HG02943 (cell line): Measurements from ENCODE around the gene WFDC2.

Experiments
- ATAC-seq: cut with Tn5 transposase; IDR thresholded peaks from one replicate; pipeline ENCODE4 v1.9.1; 2021; ENCODE audit warnings: mild to moderate bottlenecking, low read depth, moderate library complexity; ENCODE audit not compliant: unreplicated experiment

The WFDC2 gene, protein sequence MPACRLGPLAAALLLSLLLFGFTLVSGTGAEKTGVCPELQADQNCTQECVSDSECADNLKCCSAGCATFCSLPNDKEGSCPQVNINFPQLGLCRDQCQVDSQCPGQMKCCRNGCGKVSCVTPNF

DNA sequence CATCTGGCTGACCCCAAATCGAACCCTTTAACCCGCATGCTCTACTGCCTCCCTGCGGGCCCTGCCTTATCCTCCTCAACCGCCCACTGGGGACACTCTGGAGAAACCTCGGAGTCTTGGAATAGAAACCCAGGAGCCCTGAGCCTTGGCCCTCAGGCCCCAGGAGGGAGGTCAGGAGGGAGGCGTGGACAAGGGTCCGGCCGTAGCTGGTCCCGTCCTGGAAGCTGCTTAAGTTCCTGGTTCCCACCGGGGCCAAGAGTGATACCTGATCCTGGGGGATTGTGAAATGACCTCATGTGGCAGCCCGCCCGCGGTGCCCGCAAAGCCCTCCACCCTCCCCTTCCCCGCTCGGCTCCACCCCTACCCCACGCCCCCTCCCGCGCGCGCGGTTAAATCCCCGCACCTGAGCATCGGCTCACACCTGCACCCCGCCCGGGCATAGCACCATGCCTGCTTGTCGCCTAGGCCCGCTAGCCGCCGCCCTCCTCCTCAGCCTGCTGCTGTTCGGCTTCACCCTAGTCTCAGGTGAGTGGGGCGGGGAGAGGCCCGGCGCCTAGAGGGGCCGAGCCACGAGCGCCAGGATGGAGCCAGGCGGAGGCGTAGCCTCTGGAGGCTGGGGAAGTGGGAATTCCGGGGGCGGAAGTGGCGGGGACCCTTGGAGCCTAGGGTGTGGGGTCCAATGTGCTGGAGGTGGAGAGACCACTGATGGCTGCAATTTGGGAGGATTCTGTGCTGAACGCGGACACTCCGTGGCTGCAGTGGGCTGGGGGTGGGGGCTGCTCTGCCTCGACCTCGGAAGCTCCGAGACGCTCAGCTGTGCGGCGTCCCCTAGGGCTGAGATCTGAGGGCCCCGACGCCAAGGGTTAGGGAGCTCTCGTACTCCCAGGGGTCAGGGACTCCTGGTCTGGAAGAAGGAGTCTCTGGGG lies at the start of gene WFDC2:
TSS of gene WFDC2 (plus strand) at position 418 of the 926 bp plus-strand sequence. CDS start at position 447, 29 bp downstream.
- ATAC-seq = no peak

- no peak for ATAC-seq
Measured at GRCh38 chr20:45420125-45420524, 49.4 kb upstream of the WFDC2 start.

DNA sequence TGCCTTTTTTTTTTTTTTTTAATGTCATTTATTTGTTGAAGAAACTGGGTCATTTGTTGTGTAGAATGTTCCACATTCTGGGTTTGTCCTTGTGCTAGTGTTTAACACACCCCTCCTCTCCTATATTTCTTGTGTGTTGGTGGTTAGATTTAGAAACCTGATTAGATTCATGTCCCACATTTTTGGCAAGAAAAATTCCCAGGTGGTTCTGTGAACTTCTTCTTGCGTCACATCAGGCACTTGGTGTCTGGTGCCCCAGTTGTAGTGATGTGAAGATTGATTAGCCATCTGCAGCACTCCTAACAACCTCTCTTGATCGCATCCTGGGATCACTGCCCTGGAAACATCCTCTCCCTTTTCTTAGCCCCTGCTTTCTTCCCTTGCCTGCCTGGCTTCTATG lies 45.9 kb upstream of the WFDC2 start:
- no peak for ATAC-seq

- ATAC-seq = no peak
Measured at GRCh38 chr20:45425561-45425960, 44.0 kb upstream of the WFDC2 start.

DNA sequence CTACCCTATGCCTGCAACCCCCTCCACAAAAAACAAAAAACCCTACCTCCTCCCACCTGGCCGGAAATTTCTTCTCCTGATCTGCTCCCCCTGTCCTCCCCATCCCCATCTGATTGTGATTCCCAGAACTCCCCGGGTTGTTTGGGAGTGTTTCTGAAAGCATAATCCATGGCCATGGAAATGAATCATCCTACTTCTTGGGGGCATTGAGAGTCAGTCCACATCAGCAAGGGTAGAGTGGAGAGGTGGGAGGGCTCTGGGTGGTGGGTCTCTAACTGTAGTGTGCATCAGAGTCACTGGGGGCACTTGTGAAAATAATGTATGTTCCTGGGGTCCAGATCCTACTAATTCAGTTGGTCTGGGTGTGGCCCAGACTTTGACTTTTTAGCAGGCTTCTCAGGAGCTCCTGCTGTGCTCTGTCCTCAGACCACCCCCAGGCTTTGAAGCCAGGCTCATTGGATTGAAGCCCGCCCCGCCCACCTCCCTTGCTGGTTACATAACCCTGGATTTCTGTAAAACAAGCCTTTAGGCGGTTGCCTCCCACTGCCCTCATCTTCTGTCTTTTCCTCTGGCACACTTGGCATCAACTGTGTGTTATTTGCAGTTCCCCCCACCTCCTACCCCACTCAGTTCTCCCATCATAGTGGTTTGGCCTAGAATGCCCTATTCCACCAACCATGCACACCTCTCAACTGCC lies 43.1 kb upstream of the WFDC2 start:
- no peak for ATAC-seq

DNA sequence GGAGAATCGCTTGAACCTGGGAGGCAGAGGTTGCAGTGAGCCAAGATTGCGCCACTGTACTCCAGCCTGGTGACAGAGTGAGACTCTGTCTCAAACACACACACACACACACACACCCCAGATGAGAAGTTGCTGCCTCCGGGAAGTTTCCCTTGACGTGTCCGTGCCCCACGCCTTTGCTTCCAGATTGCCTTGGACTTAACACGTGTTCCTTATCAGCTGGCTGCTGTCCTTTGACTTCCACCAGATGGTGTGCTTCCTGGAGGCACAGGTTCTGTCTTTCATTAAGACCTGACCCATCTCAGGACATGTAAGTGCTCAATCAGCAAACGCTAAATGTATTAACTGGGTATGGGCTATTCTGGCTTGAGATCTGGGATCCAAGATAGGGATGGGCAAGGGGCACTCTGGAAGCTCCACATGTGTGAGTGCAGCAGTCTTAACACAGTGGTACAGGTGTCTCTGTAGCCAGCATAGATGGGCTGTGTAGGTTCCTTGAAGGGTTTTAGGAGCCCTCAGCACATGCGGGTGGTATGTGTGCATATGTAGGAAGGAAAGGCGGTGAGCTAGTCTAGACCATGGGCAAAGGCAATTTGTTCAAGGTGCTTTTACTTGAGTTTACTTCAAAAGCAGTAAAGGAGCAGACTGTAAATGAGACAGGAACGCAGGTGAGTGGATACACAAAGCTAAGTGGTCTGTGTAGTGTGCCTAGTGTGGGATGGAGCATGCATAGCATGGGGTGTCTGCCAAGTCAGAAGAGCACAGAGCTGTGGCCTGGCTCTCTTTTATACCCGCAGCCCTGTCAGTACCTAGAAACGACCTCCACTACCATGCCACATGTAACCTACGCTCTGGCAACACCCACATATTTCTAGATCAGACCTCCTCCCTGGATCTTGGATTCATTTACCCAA lies 42.1 kb upstream of the WFDC2 start:
- no peak for ATAC-seq

DNA sequence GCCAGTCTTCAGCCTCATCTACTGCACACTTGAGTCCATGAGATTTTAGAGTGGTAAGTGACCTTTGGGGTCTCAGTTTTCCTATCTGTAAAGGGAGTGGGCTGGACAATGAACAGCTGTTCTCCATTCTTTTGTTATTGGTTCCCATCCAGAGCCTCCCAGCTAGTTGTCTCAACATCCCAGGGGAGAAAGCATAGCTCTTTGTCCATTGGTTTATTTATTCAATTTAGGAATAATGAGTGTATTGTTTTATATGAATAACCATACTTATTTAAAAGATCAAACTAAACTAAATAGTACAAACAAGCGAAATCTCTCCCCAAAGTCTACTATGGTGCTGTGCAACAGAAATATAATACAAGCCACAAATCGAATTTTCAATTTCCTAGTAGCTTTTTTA lies 39.9 kb upstream of the WFDC2 start:
- no peak for ATAC-seq

- ATAC-seq = peak; percentile 65
Measured at GRCh38 chr20:45432294-45432693, 37.3 kb upstream of the WFDC2 start.

- no peak for ATAC-seq
Measured at GRCh38 chr20:45433316-45433715, 36.2 kb upstream of the WFDC2 start.

DNA sequence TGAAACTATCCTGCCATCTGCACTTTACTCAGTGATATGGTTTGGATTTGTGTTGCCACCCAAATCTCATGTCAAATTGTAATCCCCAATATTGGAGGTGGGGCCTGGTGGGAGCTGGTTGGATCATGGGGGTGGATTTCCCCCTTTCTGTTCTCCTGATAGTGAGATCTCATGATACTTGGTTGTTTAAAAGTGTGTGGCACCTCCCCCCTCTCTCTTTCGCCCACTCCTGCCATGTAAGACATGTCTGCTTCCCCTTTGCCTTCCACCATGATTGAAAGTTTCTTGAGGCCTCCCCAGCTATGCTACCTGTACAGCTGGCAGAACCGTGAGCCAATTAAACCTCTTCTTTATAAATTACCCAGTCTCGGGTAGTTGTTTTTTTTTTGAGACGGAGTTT lies 35.6 kb upstream of the WFDC2 start:
- ATAC-seq = no peak

- peak; percentile 70 for ATAC-seq
Measured at GRCh38 chr20:45436732-45437485, 32.6 kb upstream of the WFDC2 start.

- ATAC-seq = no peak
Measured at GRCh38 chr20:45440424-45440823, 29.1 kb upstream of the WFDC2 start.

- ATAC-seq = no peak
Measured at GRCh38 chr20:45440891-45441685, 28.5 kb upstream of the WFDC2 start.

DNA sequence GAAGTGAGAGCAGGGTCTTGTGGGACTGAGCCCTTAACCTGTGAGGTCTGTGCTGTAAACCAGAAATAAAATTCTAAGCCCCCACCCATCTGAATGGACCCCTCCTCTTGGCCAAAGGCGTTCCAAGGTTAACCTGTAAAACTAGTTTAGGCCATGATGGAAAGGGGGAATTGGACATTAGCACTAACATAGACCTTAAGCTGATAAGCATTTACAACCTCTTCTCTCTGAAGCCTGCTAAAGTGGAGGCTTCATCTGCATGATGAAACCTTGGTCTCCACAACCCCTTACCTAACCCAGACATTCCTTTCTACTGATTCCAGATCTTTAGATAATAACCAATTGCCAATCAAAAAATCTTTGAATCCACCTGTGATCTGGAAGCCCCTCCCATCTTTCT lies 27.8 kb upstream of the WFDC2 start:
- ATAC-seq = no peak

- no peak for ATAC-seq
Measured at GRCh38 chr20:45444050-45444449, 25.5 kb upstream of the WFDC2 start.

DNA sequence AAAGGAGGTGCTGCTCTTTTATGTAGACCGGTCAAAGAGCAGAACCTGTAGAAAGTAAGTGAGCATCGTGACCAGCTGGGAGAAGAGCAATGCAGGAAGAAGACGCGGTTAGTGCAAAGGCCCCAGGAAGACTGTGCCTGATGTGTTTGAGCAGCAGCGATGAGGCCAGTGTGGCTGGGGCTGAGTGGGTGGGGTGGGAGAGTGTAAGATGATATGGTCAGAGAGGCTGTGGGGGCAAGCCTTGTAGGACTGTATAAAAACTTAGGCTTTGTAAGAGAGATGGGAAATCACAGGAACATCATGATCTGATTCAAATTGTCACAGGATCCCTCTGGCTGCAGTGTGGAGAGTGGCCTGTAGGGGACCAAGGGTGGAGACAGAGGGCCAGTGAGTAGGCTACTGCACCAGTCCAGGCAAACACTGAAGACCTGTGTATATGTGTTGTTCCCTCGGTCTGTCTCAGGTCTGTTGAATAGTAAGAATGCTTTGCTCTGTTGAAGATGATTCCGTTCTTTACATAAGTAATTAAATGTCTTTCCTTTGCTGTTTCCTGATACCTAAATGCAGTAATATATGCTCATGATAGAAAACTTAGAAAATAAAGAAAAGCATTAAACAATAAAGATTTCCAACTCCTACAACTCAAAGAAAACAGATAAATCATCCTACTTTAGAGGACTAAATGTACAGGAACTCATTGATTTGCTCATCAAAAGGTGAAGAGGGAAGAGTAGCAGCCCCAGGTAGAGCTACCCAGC lies 23.6 kb upstream of the WFDC2 start:
- no peak for ATAC-seq

- ATAC-seq = no peak
Measured at GRCh38 chr20:45448270-45448669, 21.3 kb upstream of the WFDC2 start.

- no peak for ATAC-seq
Measured at GRCh38 chr20:45449528-45449927, 20.0 kb upstream of the WFDC2 start.
